HepG2 (cell line): Measurements from ENCODE around the gene HABP4. TPM values are rescaled to one million over a fixed set of nuclear protein-coding genes. Genes with fewer than 3 reads are reported as not detected.

ENCODE experiments used
- CREB1 ChIP-seq, 2 experiments: fragments of 450-650 bp in 1 of 2; IDR thresholded peaks; 2 replicates each; pipeline ENCODE4 v1.6.1; 2016 to 2017; ENCODE audit warnings: control low read depth in 1 of 2, mild to moderate bottlenecking in 1 of 2, missing compliant biosample characterization in 1 of 2, missing genetic modification characterization in 1 of 2
- DPF2 ChIP-seq: sonication (generic); formaldehyde crosslinking; IDR thresholded peaks from 2 replicates; pipeline ENCODE4 v1.4.0; 2020; ENCODE audit warnings: mild to moderate bottlenecking, low read depth, missing genetic modification reagents, borderline replicate concordance
- FLYWCH1 ChIP-seq: sonication (generic); formaldehyde crosslinking; IDR thresholded peaks from 2 replicates; pipeline ENCODE4 v1.8.1; 2023; ENCODE audit warnings: mild to moderate bottlenecking, missing genetic modification reagents
- FOXP1 ChIP-seq, 2 experiments: fragments of 450-650 bp in 1 of 2; IDR thresholded peaks; 2 replicates each; pipeline ENCODE4 v1.6.1; 2017 to 2018; ENCODE audit warnings: antibody characterized with exemption in 1 of 2
- HNF4A ChIP-seq: sonication (generic); formaldehyde crosslinking; IDR thresholded peaks from 2 replicates; pipeline ENCODE4 v1.4.0; 2020; ENCODE audit warnings: missing genetic modification reagents
- MZF1 ChIP-seq: sonication (generic); formaldehyde crosslinking; IDR thresholded peaks from 2 replicates; pipeline ENCODE4 v1.8.1; 2023; ENCODE audit warnings: mild to moderate bottlenecking, missing genetic modification reagents, borderline replicate concordance
- NFKB2 ChIP-seq: sonication (generic); formaldehyde crosslinking; IDR thresholded peaks from 2 replicates; pipeline ENCODE4 v1.4.0; 2020; ENCODE audit warnings: missing genetic modification reagents, borderline replicate concordance
- NR2C2 ChIP-seq: sonication (generic); formaldehyde crosslinking; IDR thresholded peaks from 2 replicates; pipeline ENCODE4 v1.4.0; 2020; ENCODE audit warnings: missing genetic modification reagents, mild to moderate bottlenecking, moderate library complexity, borderline replicate concordance
- SMAD1 ChIP-seq: sonication (generic); formaldehyde crosslinking; IDR thresholded peaks from 2 replicates; pipeline ENCODE4 v1.4.0; 2020; ENCODE audit warnings: missing genetic modification reagents, low read depth, mild to moderate bottlenecking, borderline replicate concordance
- SNRNP70 ChIP-seq: fragments of 200-400 bp; formaldehyde crosslinking; IDR thresholded peaks from 2 replicates; pipeline ENCODE4 v1.6.1; 2017; ENCODE audit warnings: mild to moderate bottlenecking, low read depth, low read length, moderate library complexity
- TRAFD1 ChIP-seq: sonication (generic); formaldehyde crosslinking; IDR thresholded peaks from 2 replicates; pipeline ENCODE4 v1.5.1; 2020; ENCODE audit warnings: missing genetic modification reagents, mild to moderate bottlenecking, borderline replicate concordance
- ZBTB25 ChIP-seq: IDR thresholded peaks from 2 replicates; pipeline ENCODE4 v1.6.1; 2018; ENCODE audit warnings: missing genetic modification reagents
- ZFP36L1 ChIP-seq: sonication (generic); formaldehyde crosslinking; IDR thresholded peaks from 2 replicates; pipeline ENCODE4 v1.8.0; 2022; ENCODE audit warnings: mild to moderate bottlenecking, missing genetic modification reagents, moderate library complexity
- ZNF224 ChIP-seq: sonication (generic); formaldehyde crosslinking; IDR thresholded peaks from 2 replicates; pipeline ENCODE4 v1.5.0; 2020; ENCODE audit warnings: mild to moderate bottlenecking, missing genetic modification reagents
- ZNF382 ChIP-seq: sonication (generic); formaldehyde crosslinking; IDR thresholded peaks from 2 replicates; pipeline ENCODE4 v1.5.0; 2020; ENCODE audit warnings: missing genetic modification reagents, mild to moderate bottlenecking, borderline replicate concordance
- ZNF446 ChIP-seq: sonication (generic); formaldehyde crosslinking; IDR thresholded peaks from 2 replicates; pipeline ENCODE4 v1.5.0; 2020; ENCODE audit warnings: mild to moderate bottlenecking, missing genetic modification reagents
- ZNF512 ChIP-seq: sonication (generic); formaldehyde crosslinking; IDR thresholded peaks from 2 replicates; pipeline ENCODE4 v1.4.0; 2020; ENCODE audit warnings: mild to moderate bottlenecking, missing genetic modification reagents
- ZNF687 ChIP-seq: sonication (generic); formaldehyde crosslinking; IDR thresholded peaks from 2 replicates; pipeline ENCODE4 v1.5.1; 2020; ENCODE audit warnings: mild to moderate bottlenecking, missing genetic modification reagents, moderate library complexity
- ZSCAN21 ChIP-seq: sonication (generic); formaldehyde crosslinking; IDR thresholded peaks from 2 replicates; pipeline ENCODE4 v1.8.0; 2022; ENCODE audit warnings: mild to moderate bottlenecking, missing genetic modification reagents, moderate library complexity, borderline replicate concordance
- polyA plus RNA-seq, 8 experiments: library from polyadenylated mRNA; depleted of rRNA in 3 of 8; stranded (reverse) in 7 of 8; unstranded in 1 of 8; fragments of >200 nt; fragmentation: Illumina TruSeq in 4 of 8; extraction: Trizol in 4 of 8; gene quantifications; 2 replicates each; pipeline versions ENCODE4 v1.2.1 to v1.2.3, GENCODE V29; 2011 to 2016; ENCODE audit warnings: low read depth in 4 of 8, missing spikeins in 1 of 8, mixed read lengths in 1 of 8; ENCODE audit not compliant: insufficient read depth in 1 of 8
- total RNA-seq, 5 experiments: library from RNA; depleted of rRNA; stranded (reverse); fragments of >200 nt; fragmentation: Illumina TruSeq; extraction: Trizol; gene quantifications; 2 replicates each; pipeline ENCODE4 v1.2.3, GENCODE V29; 2016; ENCODE audit warnings: low read depth in 1 of 5

HABP4 gene
- total and polyA plus RNA-seq, 2 of the 13 experiments (the other 11 are each of a cell fraction or from before 2014, with no cell fraction given): 14.3 to 26.6 TPM

GRCh38 chr9:96418083-96418919 lies 31.7 kb upstream of the HABP4 start, which contains the start of gene ZNF367 (continued):
- TF ChIP-seq ZBTB25 (CRISPR knock-in tag) (no peak; the same call in none of the 2 replicates), ZNF512 (CRISPR knock-in tag) (no peak), NFKB2 (CRISPR knock-in tag) (peak; percentile 30; the same call in 1 of the 2 replicates), ZNF224 (CRISPR knock-in tag) (peak; percentile 84; the same call in 1 of the 2 replicates), ZNF446 (CRISPR knock-in tag) (no peak), NR2C2 (CRISPR knock-in tag) (no peak), DPF2 (no peak), SMAD1 (CRISPR knock-in tag) (no peak), TRAFD1 (CRISPR knock-in tag) (no peak), FOXP1 (IDR thresholded peaks at IDR 0.05) (no peak), FOXP1 (CRISPR knock-in tag; IDR thresholded peaks at IDR 0.05) (no peak), HNF4A (CRISPR knock-in tag) (no peak), ZNF687 (no peak; the same call in 1 of the 2 replicates), SNRNP70 (no peak), ZNF382 (CRISPR knock-in tag) (no peak), ZFP36L1 (peak; percentile 76), MZF1 (CRISPR knock-in tag) (no peak), CREB1 (IDR thresholded peaks at IDR 0.05) (peak; percentile 67), CREB1 (CRISPR knock-in tag; IDR thresholded peaks at IDR 0.05) (no peak; the same call in none of the 2 replicates), FLYWCH1 (CRISPR knock-in tag) (peak; percentile 54; the same call in 1 of the 2 replicates), ZSCAN21 (no peak; the same call in none of the 2 replicates)
